ENCODE measurements around the gene INSC. TPM values are rescaled to one million over a fixed set of nuclear protein-coding genes. Genes with fewer than 3 reads are reported as not detected.
A peak's percentile ranks its signal among the peaks of the same experiment; 100 is the strongest.

INSC gene
- total RNA-seq, 1 donor from 2014 or later = not detected

- Mint-ChIP-seq H3K4me3 (ENCODE audit: unreplicated experiment) (no peak overlapping the region), H3K27ac (ENCODE audit: unreplicated experiment) (no peak overlapping the region)
Observed at GRCh38 chr11:15208378-15209222, 93.9 kb downstream of the INSC start.

DNA sequence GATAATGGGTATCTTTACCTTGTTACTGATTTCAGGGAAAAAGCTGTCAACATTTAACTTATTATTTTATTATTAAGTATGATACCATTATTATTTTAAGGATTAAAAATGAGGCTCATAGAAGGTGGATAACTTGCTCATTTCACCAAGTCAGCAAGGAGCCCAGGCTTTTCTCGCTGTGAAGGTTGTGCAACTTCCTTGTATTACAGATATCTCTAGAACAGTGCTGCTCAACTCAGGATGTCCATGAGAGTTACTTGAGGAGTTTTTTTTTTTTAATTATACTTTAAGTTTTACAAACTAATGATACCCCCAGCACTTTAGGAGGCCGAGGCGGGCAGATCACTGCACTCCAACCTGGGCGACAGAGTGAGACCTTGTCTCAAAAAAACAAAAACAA is 98.2 kb downstream of the INSC start:
- Mint-ChIP-seq H3K4me3 (ENCODE audit: unreplicated experiment) (no peak overlapping the region), H3K4me1 (ENCODE audit: unreplicated experiment) (no peaks in the 10 kb centered on the region), H3K27me3 (ENCODE audit: unreplicated experiment) (peaks cover 8% of the 10 kb centered on the region), H3K36me3 (ENCODE audit: unreplicated experiment) (no peaks in the 10 kb centered on the region), H3K27ac (ENCODE audit: unreplicated experiment) (no peak overlapping the region), H3K9me3 (ENCODE audit: unreplicated experiment) (no peaks in the 10 kb centered on the region)
- TF ChIP-seq, protein P1, sequence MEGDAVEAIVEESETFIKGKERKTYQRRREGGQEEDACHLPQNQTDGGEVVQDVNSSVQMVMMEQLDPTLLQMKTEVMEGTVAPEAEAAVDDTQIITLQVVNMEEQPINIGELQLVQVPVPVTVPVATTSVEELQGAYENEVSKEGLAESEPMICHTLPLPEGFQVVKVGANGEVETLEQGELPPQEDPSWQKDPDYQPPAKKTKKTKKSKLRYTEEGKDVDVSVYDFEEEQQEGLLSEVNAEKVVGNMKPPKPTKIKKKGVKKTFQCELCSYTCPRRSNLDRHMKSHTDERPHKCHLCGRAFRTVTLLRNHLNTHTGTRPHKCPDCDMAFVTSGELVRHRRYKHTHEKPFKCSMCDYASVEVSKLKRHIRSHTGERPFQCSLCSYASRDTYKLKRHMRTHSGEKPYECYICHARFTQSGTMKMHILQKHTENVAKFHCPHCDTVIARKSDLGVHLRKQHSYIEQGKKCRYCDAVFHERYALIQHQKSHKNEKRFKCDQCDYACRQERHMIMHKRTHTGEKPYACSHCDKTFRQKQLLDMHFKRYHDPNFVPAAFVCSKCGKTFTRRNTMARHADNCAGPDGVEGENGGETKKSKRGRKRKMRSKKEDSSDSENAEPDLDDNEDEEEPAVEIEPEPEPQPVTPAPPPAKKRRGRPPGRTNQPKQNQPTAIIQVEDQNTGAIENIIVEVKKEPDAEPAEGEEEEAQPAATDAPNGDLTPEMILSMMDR (IDR thresholded peaks at IDR 0.05) = no peak
- DNase-seq (ENCODE audit: extremely low spot score, unreplicated experiment) = no peak

More at GRCh38 chr11:15208378-15209222, 93.9 kb downstream of the INSC start:
- Mint-ChIP-seq H3K9me3 (ENCODE audit: unreplicated experiment) (no peaks in the 10 kb centered on the region), H3K4me1 (ENCODE audit: unreplicated experiment) (no peaks in the 10 kb centered on the region), H3K36me3 (ENCODE audit: unreplicated experiment) (no peaks in the 10 kb centered on the region), H3K27me3 (ENCODE audit: unreplicated experiment) (peaks cover 18% of the 10 kb centered on the region)
- peak; percentile 88 for DNase-seq (ENCODE audit: extremely low spot score, unreplicated experiment)
- TF ChIP-seq, protein P1 (IDR thresholded peaks at IDR 0.05) = peak; percentile 85

DNA sequence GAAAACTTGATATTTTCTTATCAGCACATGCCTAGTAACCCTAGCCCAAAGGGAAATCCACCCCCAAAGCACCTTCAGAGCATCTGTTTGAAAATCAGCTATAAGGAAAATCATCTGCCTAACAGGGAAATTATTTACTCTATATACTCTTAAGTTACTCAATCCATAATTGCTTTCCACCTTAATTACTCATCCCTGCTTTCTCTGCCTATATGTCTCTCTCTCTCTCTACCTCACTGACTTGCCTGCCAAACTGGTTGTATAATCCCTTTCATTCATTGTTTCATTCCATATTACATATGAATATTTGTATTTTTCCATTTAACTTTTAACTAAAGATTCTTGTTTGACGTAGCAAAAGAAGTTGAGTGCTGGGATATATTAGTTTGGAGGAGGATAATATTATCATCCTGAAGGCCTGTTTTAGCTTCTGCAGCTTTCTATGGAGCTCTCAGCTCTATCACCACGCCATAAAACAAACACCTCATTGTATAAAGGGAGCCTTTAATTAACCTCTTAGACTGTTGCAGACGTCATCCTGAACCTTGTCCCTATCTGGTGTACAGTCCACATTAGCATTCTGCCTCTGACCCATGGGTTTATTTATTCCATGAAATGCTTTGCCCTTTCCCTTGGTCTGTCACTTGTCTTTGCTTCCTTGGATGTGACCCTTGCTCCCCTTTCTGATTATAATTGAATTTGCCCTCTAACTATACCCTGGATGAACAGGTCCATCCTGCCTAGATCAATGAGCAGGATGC is 98.9 kb downstream of the INSC start:
- TF ChIP-seq, protein P1 (IDR thresholded peaks at IDR 0.05) = no peak
- Mint-ChIP-seq H3K27me3 (ENCODE audit: unreplicated experiment) (peaks cover 7% of the 10 kb centered on the region), H3K36me3 (ENCODE audit: unreplicated experiment) (no peaks in the 10 kb centered on the region), H3K27ac (ENCODE audit: unreplicated experiment) (no peak overlapping the region), H3K9me3 (ENCODE audit: unreplicated experiment) (no peaks in the 10 kb centered on the region), H3K4me3 (ENCODE audit: unreplicated experiment) (no peak overlapping the region), H3K4me1 (ENCODE audit: unreplicated experiment) (no peaks in the 10 kb centered on the region)
- no peak for DNase-seq (ENCODE audit: extremely low spot score, unreplicated experiment)

GRCh38 chr11:15215005-15215404 is 100.3 kb downstream of the INSC start:
- H3K4me1 Mint-ChIP-seq (ENCODE audit: unreplicated experiment) = no peaks in the 10 kb centered on the region
- H3K36me3 Mint-ChIP-seq (ENCODE audit: unreplicated experiment) = no peaks in the 10 kb centered on the region
- H3K9me3 Mint-ChIP-seq (ENCODE audit: unreplicated experiment) = no peaks in the 10 kb centered on the region
- no peak overlapping the region for H3K27ac Mint-ChIP-seq (ENCODE audit: unreplicated experiment)
- H3K4me3 Mint-ChIP-seq (ENCODE audit: unreplicated experiment) = no peak overlapping the region
- no peak for DNase-seq (ENCODE audit: extremely low spot score, unreplicated experiment)
- H3K27me3 Mint-ChIP-seq (ENCODE audit: unreplicated experiment) = peaks cover 2% of the 10 kb centered on the region
- TF ChIP-seq, protein P1 (IDR thresholded peaks at IDR 0.05) = no peak

DNA sequence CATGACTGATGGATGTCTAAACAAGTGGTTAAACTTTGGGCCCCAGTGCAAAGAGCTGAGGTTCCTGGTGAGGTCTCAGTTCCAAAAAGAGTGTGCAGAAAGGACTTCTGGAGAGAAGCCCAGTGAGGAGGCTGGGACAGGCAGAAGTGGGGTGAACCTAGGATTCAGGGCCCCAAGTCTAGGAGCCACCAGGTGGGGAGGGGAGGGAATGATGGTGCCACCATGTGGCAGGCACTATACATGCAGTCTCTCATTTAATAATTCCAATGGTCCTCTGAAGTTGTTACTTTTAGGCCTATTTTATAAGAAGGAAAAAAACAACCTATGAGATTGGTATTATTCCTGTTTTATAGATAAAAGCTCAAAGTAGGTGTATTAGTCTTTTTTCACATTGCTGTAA is 102.0 kb downstream of the INSC start:
- TF ChIP-seq, protein P1 (IDR thresholded peaks at IDR 0.05) = peak; percentile 25
- no peak overlapping the region for H3K4me3 Mint-ChIP-seq (ENCODE audit: unreplicated experiment)
- H3K4me1 Mint-ChIP-seq (ENCODE audit: unreplicated experiment) = no peaks in the 10 kb centered on the region
- no peaks in the 10 kb centered on the region for H3K27me3 Mint-ChIP-seq (ENCODE audit: unreplicated experiment)
- H3K27ac Mint-ChIP-seq (ENCODE audit: unreplicated experiment) = no peak overlapping the region
- H3K9me3 Mint-ChIP-seq (ENCODE audit: unreplicated experiment) = no peaks in the 10 kb centered on the region
- no peak for DNase-seq (ENCODE audit: extremely low spot score, unreplicated experiment)
- H3K36me3 Mint-ChIP-seq (ENCODE audit: unreplicated experiment) = no peaks in the 10 kb centered on the region
